GM21381 (cell line): Measurements from ENCODE around the gene OR7A17.

Experiments used
- ATAC-seq: cut with Tn5 transposase; IDR thresholded peaks from one replicate; pipeline ENCODE4 v1.9.1; 2021; ENCODE audit warnings: mild to moderate bottlenecking, moderate library complexity; ENCODE audit not compliant: unreplicated experiment

OR7A17 gene

DNA sequence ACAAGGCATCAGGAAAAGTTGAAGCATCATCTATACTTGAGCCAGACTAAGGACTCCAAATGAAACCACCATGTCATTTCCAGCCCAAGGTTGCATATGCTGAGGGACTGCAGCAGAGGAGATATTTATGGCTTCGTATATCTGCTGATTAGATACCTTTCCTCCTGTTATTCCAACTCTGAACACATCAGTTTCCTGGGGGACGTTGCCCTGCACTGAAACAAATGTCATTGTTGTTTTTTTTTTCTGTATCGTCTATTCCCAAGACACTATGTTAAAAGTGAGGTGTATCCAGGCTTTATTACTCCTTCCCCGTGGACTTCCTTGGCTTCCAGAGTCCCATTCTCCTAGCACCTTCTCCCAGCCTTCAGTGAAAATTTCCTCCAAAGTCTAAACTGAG is at the start of gene OR7A17:
Gene OR7A17, minus strand, starts transcription at position 101 of the 400 bp plus-strand sequence. CDS start 4,777 bp downstream, outside the sequence.
- ATAC-seq: no peak

DNA sequence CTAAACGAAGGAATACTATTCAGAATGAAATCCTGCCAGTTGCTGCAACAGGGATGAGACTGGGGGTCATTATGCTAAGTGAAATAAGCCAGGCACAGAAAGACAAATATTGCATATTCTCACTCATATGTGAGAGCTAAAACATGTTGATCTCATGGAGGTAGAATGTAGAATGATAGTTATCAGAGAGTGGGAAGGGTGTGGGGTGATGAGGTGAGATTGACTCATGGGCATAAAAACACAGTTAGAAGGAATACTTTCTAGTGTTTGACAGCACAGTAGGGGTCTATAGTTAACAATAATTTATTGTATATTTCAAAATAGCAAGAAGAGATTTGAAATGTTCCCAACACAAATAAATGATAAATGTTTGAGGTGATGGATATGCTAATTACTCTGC is 47.6 kb upstream of the OR7A17 start:
- ATAC-seq: no peak

DNA sequence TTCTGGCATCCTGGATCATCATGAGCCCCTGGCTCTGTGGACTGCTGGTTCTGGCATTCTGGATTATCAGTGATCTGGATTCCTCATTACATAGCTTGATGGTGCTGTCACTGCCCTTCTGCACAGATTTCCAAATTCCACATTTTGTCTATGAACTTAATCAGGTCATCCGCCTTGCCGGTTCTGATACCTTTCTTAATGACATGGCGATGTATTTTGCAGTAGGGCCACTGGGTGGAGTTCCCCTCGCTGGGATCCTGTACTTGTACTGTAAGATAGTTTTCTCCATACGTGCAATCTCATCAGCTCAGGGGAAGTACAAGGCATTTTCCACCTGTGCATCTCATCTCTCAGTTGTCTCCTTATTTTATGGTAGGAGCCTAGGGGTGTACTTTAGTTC is 30.9 kb upstream of the OR7A17 start:
- ATAC-seq: no peak

DNA sequence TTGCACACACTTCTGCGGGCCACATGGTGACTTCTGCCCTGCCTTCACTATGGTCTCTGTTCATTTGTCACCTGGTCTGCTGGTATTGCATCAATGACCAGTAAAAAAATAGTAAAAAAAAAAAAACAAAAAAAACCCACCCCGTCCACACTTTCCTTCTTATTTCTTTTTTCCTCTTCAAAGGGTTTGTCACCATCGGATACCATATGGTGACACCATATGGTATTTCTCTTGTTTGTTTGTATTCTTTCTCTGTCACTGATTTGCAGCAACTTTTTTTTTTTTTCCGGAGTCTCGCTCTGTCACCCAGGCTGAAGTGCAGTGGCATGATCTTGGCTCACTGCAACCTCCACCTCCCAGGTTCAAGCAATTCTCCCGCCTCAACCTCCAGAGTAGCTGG is 29.2 kb upstream of the OR7A17 start:
- no peak for ATAC-seq

DNA sequence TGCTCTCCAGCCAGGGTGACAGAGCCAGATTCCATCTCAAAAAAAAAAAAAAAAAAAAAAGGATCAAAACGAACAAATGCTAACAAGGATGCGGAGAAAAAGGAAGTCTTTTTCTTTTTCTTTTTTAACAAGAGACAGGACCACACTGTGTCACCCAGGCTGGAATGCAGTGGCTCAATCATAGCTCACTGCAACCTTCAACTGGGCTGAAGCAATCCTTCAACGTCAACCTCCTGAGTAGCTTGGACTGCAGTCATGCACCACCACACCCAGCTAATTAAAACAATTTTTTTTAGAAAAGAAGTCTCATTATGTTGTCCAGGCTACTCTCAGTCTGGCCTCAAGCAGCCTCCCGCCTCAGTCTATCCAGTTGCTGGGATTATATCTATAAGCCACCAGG is 20.8 kb upstream of the OR7A17 start:
- no peak for ATAC-seq

DNA sequence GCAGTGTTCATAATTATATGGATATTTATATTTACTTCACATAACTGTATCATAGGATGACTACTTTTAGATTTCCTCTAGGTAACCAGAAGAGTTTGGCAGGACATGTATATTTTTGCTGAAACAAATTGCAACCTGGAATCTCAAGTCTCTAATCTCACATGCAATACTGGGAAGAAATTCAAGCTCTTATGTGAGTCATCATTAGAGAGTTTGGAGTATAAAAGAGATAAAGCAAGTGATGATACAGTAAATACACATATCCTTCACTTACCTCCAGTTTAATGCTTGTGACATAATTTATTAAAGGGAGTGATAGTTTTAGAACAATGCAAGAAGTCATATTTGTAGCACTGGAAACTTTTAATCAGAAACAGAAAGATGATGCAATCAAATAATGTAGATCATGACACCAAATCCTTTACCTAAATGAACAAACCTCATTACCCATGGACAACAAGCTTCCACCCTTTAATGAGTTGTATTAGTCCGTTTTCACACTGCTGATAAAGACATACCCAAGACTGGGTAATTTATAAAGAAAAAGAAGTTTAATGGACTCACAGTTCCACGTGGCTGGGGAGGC is 15.8 kb upstream of the OR7A17 start:
- ATAC-seq: no peak

DNA sequence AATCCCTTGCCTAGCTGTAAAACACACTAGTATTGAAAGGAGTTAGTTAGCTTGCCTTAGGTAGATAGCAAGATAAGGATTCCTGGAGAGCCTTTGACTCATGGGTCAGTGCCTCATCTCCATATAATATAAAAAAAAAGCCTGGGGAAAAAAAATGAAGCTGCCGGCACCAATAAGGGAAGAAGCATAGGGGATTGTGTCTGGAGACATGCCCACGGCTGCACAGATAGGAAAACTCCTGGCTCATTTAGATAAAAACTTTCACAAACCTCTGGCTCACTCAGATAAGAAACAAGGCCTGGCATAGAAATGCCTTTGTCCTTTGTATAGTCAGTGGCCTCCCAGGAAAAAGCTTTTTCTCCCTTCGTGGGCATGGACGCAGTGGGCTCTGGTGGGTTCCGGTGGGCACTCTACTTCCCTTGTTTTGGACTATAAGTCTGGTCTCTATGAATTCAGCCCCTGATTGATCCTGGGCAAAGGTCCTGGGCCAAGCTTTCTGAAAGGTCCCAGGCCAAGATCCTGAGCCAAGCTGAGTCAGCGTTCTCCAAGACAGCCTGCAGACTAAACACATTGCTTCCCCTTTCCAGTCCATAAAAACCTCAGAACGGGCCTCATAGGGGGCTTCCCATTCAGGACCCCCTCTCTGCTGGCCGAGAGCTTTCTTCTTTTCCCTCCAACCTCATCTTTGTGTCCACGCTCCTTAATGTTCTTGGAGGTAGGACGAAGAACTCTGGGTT is 4.9 kb upstream of the OR7A17 start:
- no peak for ATAC-seq

DNA sequence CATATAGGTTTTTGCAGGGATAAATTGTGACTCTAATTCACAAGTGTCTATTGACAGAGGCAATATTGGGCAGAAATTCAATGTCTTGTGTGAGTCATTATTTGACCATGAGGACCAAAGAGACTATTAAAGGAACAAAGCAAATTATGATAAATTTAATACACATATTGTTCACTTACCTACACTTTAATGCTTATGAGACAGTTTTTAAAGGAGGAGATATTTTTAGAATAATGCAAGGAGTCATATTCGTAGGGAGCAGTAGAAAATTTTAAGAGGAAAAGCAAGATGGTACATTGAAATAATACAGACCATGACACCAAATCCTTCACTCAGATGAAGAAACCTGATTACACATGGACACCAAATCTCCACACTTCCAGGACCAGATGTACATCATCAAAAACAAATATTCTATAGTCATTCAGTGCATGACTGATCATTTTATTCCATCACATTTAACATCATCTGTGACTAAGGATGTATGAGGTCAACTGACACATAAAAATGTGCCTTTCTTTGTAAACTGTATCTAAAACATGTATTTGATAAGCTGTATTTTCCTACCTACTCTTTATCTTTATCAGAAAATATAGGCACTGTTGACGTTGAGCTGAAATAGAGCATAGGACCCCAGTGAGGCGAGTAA is 4.2 kb upstream of the OR7A17 start:
- no peak for ATAC-seq

DNA sequence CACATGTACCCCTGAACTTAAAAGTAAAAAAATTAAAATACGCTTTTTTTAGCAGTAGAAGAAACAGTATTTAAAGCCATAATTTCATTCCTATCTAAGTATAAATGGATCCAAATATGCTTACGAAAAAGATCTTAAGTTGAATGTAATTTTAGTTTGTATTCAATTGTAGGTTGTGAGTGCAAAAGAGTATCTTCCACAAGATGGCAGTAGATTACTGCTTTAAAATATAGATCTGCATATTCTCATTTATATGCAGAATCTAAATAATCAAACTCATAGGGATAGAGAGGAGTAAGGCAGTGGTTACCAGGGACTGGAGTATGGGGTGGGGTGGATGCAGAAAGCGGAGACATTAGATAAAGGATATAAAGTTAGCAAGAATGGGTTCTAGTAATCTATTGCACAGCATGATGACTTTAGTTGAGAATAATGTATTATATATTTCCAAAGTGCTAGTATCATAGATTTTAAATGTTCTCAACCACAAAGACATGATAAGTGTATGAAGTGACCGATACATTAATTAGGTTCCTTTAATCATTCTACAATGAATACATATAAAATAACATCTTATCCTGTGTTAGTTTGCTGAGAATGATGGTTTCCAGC is 14.2 kb downstream of the OR7A17 start:
- ATAC-seq: no peak

DNA sequence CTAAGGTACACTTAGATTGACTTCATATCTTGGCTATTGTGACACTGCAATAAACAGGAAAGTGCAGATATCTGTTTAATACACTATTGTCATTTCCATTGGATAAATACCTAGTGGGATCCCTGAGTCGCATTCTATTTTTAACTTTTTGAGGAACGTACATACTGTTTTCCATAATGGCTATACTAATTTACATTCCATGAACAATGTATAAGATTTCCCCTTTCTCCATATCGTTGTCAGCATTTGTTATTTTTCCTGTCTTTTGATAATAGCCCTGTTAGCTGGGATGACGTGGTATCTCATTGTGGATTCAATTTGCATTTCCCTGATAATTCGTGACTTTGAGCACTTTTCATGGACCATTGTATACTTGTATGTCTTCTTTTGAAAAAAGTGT is 17.4 kb downstream of the OR7A17 start:
- ATAC-seq: no peak

DNA sequence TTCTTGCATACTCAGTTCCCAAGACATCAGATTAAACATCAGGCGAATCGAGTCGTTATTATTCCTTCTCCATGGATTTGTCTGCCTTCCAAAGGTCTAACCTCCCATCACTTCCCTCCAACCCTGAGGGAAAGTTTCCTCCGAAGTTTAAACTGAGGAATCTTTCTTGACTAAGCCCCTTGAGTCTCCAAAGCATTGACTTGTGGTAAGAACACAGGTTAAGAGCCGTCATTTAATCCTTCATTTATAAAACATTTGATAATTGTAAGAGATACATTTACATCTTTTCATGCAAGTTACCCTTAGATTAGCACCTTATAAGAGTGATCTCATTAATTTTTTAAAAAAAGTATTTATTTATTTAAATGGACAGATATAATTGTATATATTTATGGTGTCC is 37.1 kb downstream of the OR7A17 start, which contains the start of gene OR7A10:
Gene OR7A10, minus strand, starts transcription at position 101 of the 400 bp plus-strand sequence. CDS start 7,045 bp downstream, outside the sequence.
- no peak for ATAC-seq

DNA sequence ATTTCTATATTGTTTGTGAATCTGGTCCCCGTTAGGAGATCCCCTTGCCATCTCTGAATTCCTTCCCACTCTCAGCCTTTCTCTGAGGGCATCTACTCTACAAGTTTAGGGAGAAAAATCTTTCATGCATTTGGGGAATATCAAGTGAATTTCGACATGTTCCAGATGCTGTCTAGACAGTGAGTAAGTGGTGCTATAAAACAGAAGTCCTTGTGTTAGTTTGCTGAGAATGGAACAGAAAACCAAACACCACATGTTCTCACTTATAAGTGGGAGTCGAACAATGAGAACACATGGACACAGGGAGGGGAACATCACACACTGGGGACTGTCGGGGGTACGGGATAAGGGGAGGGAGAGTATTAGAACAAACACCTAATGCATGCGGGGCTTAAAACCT is 42.4 kb downstream of the OR7A17 start:
- ATAC-seq: no peak

DNA sequence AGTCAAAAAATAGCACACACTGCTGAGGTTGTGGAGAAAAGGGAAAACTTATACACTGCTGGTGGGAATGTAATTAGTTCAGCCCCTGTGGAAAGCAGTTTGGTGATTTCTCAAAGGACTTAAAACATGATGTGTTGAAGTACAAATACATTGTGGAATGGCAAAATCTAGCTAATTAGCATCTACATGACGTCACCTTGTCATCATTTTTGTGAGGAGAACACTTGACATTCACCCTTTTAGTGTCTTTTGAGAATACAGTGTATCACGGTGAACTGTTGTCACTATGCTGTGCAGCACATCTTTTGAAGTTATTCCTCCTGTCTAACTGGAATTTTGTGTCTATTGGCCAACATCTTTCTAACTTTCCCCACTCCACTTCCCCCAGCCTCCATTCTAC is 42.8 kb downstream of the OR7A17 start:
- no peak for ATAC-seq

DNA sequence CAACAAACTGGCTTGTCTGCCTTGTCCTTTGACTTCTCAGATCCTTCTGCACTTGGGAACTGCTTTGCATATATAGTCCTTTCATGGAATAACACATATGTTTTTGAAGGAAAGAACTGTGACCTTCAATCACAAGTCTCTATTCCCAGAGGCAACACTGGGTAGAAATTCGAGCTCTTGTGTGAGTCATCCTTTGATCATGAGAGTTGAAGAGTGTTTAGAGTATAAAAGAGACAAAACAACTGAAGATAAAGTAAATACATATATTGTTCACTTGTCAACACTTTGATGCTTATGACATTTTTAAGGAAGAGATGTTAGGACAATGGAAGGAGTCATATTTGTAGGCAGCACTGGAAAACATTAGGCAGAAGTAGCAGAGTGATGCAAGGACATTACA is 45.7 kb downstream of the OR7A17 start:
- ATAC-seq: no peak

DNA sequence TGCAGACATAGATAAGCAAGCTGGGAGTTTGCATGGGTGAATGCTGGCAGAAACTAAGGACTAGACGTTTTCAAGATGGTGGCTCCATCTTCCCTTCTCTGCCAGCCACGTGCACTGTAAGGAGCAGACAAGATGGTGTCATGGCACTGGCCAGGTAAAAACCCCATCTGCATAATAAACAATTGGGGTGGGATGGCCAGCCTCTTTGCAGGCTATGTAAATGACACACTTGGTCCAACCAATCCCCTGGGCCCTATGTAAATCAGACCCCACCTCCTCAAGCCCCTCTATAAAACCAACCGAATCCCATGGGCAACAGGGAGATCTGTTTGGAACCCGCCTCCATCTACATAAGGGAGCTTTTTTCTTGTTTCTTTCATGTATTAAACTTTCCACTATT is 48.5 kb downstream of the OR7A17 start:
- no peak for ATAC-seq

DNA sequence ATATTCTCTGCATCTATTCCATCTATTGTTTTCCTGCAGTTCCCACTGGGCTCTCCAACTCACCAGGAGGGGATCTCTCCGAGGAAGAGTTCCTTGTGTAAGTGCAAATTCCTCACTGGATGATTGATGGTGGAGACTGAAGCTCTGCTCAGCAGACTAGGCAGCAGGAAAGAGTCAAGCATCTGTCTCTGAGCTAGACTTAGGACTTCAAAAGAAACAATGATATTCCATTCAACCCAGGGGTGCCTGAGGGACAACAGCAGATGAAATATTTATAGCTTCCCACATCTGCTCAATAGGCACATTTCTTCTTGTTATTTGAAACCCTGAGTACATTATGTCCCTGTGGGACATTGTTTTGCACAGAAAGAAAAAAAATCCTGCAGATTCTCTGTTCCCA is 50.9 kb downstream of the OR7A17 start, which contains the start of the genes OR7A5 and OR7C1:
Gene OR7A5, minus strand, starts transcription at position 175 of the 400 bp plus-strand sequence. CDS start 6,944 bp downstream, outside the sequence.
Gene OR7C1, minus strand, starts transcription at position 175 of the 400 bp plus-strand sequence. CDS start 35,049 bp downstream, outside the sequence.
- ATAC-seq: no peak

DNA sequence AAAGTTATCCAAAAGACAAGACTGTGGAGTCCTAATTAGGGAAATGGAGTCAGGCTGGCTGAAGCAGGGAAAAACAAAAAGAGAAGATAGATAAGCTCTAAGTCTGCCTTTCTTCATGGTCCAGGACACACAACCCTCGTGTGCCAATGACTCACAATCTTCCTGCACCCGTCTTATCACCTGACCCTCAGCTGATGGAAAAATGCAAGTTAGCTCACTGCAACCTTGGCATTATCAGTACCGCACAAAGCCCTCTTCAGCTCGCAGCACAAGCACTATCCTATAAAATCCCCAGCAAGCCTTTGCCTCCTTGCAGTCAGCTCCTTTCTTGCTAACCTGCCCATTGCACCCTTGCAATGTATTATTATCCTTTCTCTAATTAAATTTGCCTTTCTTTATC is 55.2 kb downstream of the OR7A17 start:
- no peak for ATAC-seq
